Measurements from ENCODE around the gene VWC2. TPM values are rescaled to one million over a fixed set of nuclear protein-coding genes. Genes with fewer than 3 reads are reported as not detected.

The VWC2 gene
- total and polyA plus RNA-seq, 2 of the 8 experiments (the other 6 are each of a cell fraction or from before 2014, with no cell fraction given), result 0.24 to 0.30 TPM

GRCh38 chr7:49772916-49773217 lies 571 bp upstream of the VWC2 start:
- Histone ChIP-seq H3K4me3 (ENCODE audit: extremely low read depth in 1 of 4, insufficient read depth in 2 of 4, low read depth in 3 of 4, low read length in 4 of 4) (peak overlapping the region; percentile 27 to 73 (median 52); a peak in 6 of 8 replicates), H3K27me3 (replicated peaks in 1 of 4; ENCODE audit: control insufficient read depth in 3 of 4, extremely low read depth in 1 of 4, insufficient read depth in 3 of 4, low read length in 3 of 4) (peaks cover 28 to 64% (median 58%) of the 10 kb centered on the region in 4 experiments)
- TF ChIP-seq MAFK (IDR thresholded peaks at IDR 0.05; ENCODE audit: low read depth, low read length), result no peak
- TF ChIP-seq EGR1 (IDR thresholded peaks at IDR 0.05; ENCODE audit: borderline replicate concordance, low read depth, low read length), result no peak
- no peak for TF ChIP-seq POU5F1 (IDR thresholded peaks at IDR 0.05; ENCODE audit: low read depth, low read length)
- TF ChIP-seq GTF2F1 (IDR thresholded peaks at IDR 0.05; ENCODE audit: borderline replicate concordance, low read depth, low read length), result no peak
- no peak for TF ChIP-seq TAF7 (optimal IDR thresholded peaks at IDR 0.05; ENCODE audit: borderline replicate concordance, low read depth, low read length)
- TF ChIP-seq KDM1A (IDR thresholded peaks at IDR 0.05; ENCODE audit: borderline replicate concordance, low read length), result no peak
- TF ChIP-seq NRF1 (IDR thresholded peaks at IDR 0.05; ENCODE audit: low read depth, low read length), result no peak
- no peak for TF ChIP-seq FOSL1 (IDR thresholded peaks at IDR 0.05; ENCODE audit: insufficient read depth, low read depth, low read length)
- TF ChIP-seq CTBP2 (IDR thresholded peaks at IDR 0.05; ENCODE audit: borderline replicate concordance, insufficient read depth, insufficient read length, low read length), result no peak

More at GRCh38 chr7:49772916-49773217, 571 bp upstream of the VWC2 start:
- H3K9ac ChIP-seq (replicated peaks in 1 of 4; ENCODE audit: extremely low read depth in 1 of 4, low read depth in 3 of 4, low read length in 3 of 4), result no peak overlapping the region
- no peak overlapping the region for H2BK15ac ChIP-seq (ENCODE audit: low read length)
- H2BK20ac ChIP-seq (ENCODE audit: low read length), result no peak overlapping the region
- peaks cover 26% of the 10 kb centered on the region; the same call in 1 of the 2 replicates for H3K23me2 ChIP-seq (ENCODE audit: low read depth, low read length)
- no peaks in the 10 kb centered on the region for H3K9me3 ChIP-seq (ENCODE audit: insufficient read depth in 2 of 2, low read depth in 1 of 2, low read length in 1 of 2)
- H3K4me2 ChIP-seq (ENCODE audit: insufficient read depth in 1 of 2, low read depth in 2 of 2, low read length in 2 of 2), result peak overlapping the region; percentile 82 to 99
- no peak overlapping the region for H2BK5ac ChIP-seq (ENCODE audit: low read depth, low read length)
- no peak overlapping the region for H2AK5ac ChIP-seq (ENCODE audit: low read depth, low read length)
- H3K27ac ChIP-seq (ENCODE audit: low read depth, low read length), result no peak overlapping the region
- no peak overlapping the region for H4K8ac ChIP-seq (ENCODE audit: extremely low read depth, insufficient read depth, low read length)
- H3K36me3 ChIP-seq (ENCODE audit: control insufficient read depth in 2 of 4, insufficient read depth in 4 of 4, low read length in 3 of 4), result no peaks in the 10 kb centered on the region
- H3K23ac ChIP-seq (ENCODE audit: insufficient read length), result no peak overlapping the region
- H2BK120ac ChIP-seq (replicated peaks; ENCODE audit: low read depth, low read length), result no peak overlapping the region
- 14% methylated on average over 11 of the region's 11 CpGs; no CpG with 5 or more reads in 1 of the 2 experiments for WGBS, 2 experiments (ENCODE audit: extremely low coverage in 1 of 2, insufficient coverage in 1 of 2, insufficient read length in 1 of 2, insufficient replicate concordance in 2 of 2, low coverage in 1 of 2, low lambda C conversion rate in 2 of 2, missing lambda C conversion rate in 1 of 2)
- H3K18ac ChIP-seq (ENCODE audit: extremely low read depth, low read length), result no peak overlapping the region
- H3K79me1 ChIP-seq (ENCODE audit: low read depth, low read length), result no peaks in the 10 kb centered on the region
- no peak for DNase-seq (ENCODE audit: low read depth in 1 of 2, low spot score in 2 of 2)
- H4K20me1 ChIP-seq (replicated peaks in 1 of 2; ENCODE audit: control insufficient read depth in 1 of 2, insufficient read depth in 2 of 2, low read length in 2 of 2), result no peaks in the 10 kb centered on the region
- no peaks in the 10 kb centered on the region for H3K79me2 ChIP-seq (ENCODE audit: control insufficient read depth in 1 of 2, insufficient read depth in 2 of 2, low read length in 2 of 2)
- ChIA-PET CTCF (ENCODE audit: partially characterized antibody) (interaction anchor here (0.9 to 1.2 kb wide), 3 partner anchors 23 to 135 kb away, joined by 3 to 4 read pairs (median 3); no protein-coding TSS in a partner anchor), POLR2A (ENCODE audit: partially characterized antibody) (no interaction called here)
- no peak overlapping the region for H3K4ac ChIP-seq (replicated peaks; ENCODE audit: insufficient read length, low read depth, low read length)
- no peak overlapping the region for H4K5ac ChIP-seq (ENCODE audit: insufficient read length, low read depth, low read length)
- H2AFZ ChIP-seq (ENCODE audit: low read length), result 0 out of 2 replicates have a peak overlapping the region, but pooled peaks have one; percentile 18
- FAIRE-seq, result no peak
- H3K56ac ChIP-seq (replicated peaks; ENCODE audit: insufficient read length, low read depth, low read length), result no peak overlapping the region
- H3K4me1 ChIP-seq (replicated peaks in 1 of 4; ENCODE audit: control insufficient read depth in 3 of 4, insufficient read depth in 4 of 4, low read length in 3 of 4), result peaks cover 0 to 5% (median 2%) of the 10 kb centered on the region in 4 experiments; a peak in 2 of 7 replicates
- no peak overlapping the region for H2BK12ac ChIP-seq (ENCODE audit: low read depth, low read length)
- H3K14ac ChIP-seq (ENCODE audit: insufficient read length), result no peak overlapping the region
- no peak overlapping the region for H4K91ac ChIP-seq (replicated peaks; ENCODE audit: insufficient read length, low read length)

All from H1 (cell line).